Activated CD4-positive, alpha-beta T cell treated with anti-CD3 and anti-CD28 coated beads for 48 hours (primary cell): ENCODE measurements around the gene PIK3C2A.

Experiments used
- DNase-seq: peaks from one replicate; pipeline ENCODE4 v3.0.0-alpha.2; 2020

PIK3C2A gene

DNA sequence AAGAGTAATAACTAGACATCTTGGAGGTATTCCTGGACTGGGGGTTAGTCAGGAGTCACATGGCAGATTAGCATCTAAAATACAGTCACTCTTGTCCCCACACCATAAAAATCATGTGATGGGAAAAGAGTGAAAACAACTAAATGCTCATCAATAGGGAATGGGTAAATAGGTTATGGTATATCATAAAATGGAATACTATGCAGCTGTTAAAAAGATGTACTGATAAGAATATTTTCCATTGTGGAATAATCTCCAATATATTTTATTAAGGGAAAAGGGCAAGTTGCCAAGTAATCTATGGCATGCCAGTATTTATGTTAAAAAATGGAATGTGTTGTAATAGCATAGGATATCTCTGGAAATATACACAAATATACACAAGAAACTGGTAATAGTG, 6.6 kb upstream of the PIK3C2A start:
- DNase-seq = no peak

DNA sequence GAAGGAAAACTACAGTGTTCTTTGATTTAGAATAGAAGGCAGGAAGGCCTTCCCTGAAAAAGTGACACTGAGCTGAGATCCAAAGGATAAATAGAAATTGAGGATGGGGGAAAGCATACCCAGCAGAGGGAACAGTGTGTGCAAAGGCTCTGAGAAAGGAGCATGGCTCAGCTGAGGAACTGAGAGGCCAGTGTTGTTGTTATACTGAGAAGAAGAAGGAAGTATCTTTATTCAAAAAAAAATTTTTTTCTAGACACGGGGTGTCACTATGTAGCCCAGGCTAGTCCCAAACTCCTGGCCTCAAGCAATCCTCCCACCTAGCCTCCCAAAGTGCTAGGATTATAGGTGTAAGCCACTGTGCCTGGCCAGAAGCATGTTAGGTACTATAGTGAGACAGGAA, 3.5 kb upstream of the PIK3C2A start:
- no peak for DNase-seq

DNA sequence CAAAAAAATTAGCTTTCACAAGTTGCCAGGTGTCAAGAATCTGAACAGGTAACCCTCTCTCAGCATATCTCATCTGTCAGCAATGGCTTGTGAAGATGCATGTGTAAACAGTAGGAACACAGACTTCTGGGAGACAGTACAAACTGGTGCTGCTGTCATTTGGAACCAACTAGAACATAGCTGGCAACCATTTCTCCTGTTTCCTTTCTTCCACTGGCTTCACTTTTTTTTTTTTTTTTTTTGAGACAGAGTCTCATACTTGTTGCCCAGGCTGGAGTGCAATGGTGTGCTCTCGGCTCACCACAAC, 2.1 kb upstream of the PIK3C2A start:
- no peak for DNase-seq

DNA sequence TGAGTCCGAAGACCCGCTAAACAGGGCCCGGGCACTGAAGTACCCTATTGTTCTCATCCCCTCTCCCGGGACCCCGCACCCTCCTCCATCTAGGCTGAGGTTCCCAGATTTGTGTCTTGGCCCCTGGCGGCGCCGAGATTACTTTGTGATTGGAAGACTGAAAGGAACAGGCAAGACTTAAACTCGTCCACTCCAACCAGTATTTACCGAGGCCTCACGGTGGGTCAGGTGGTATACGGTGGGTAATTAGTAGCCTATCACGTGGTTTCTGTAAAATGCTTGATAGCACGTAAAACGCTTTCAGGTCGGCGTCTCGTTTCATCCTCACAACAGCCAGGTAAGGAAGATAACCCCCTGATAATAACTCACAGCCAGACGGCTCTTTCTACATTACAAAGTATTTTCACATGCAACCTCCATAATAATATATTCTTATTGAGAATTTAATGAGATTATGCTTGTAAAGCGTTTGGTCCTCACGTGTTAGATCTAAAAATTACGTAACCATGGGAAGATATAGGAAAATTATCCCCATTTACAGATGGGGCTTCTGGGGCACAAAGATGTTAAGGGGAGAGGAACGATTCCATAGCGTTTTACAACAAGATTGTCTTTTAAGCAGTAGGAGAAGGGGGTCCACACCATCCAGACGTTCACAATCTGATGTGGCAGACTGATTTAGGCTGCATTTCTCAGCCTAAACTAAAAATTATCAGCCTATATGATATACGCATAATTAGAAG, 642 bp upstream of the PIK3C2A start:
- DNase-seq = peak; percentile 60

DNA sequence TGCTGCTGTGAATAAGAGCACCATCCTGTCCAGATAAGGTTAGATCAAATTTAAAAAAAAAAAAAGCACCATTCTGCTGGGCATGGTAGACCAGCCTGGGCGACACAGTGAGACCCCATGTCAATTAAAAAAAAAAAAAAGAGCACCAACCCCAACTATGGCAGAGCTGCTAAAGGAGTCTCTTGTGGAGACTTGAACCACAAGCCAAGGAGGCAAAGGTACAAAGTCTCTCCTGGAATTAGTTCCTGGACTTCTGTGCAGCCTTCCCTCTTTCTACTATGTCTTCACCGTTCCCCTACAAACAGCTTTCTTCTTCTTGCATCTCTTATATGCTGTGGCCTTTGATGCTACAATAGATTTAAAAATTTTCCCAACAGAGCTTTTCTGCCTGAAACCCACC, 1.3 kb downstream of the PIK3C2A start:
- no peak for DNase-seq

DNA sequence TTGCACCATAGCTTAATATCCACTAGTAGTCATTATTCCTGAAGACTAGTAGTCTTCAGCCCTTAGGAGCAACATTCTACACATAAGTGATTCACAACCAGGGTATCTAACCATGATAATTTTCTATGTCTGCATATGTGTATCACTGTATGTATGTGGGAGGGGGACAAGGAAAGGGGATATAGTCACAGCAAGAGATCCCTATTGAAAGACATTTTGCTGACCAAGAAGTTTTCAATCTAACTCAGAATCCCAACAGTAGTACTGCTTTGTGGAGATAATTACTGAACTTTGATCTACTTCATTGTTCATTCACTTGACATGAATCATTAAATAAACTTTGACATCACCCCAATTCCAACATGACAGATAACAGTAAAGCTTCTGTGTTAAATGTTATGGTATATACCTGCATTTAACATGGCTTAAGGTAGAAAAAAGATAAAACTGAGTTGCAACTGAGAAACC, 10.3 kb downstream of the PIK3C2A start:
- DNase-seq = no peak

DNA sequence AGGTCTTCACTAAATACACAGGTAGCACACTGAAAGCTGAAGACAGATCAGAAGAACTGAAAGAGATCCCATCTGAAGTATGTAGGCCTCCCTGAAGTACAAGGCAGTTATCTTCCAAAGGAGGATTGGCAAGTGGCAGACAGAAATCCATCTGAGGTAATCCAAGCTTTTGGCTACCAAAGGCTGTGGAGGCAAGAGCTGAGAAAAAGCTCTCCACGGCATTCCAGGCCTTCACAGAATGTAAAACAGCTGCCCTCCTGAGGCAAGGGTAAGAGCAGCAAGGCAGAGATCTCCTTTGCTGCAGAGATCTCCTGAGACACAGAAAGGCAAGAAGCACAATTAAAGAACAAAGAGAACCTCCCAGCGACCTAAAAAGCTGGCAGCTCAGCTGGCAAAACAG, 19.1 kb downstream of the PIK3C2A start:
- DNase-seq = no peak

DNA sequence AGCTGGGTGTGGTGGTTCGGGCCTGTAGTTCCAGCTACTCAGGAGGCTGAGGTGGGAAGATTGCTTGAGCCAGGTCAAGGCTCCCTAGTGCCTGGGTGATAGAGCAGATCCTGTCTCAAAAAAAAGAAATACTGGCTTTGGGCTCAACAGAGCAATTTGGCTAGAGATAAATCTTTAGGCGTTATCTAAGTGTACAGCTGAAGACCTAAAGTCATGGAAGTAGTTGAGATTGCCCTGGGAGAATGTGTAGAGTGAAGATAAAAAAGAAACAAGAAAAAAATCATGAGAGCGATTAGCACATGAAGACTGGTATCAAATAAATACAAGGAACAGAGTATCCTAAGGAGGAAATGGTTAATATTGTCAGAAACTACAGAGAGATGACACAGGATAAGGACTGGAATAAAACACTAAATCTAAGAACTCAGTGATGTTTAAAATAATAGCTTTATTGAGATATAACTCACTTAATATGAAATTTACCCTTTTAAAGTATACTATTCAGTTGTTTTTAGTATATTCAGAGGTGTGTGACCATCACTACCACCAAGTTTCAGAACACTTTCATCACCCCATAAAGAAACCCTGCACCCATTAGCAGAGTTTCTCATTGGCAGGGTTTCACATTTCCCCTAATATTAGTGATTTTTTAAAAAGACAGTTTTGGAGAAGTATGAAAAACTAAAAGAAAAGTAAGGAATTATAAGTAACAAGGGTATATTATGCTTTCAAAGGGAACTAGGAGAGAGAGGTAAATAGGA, 20.7 kb downstream of the PIK3C2A start:
- DNase-seq = no peak

DNA sequence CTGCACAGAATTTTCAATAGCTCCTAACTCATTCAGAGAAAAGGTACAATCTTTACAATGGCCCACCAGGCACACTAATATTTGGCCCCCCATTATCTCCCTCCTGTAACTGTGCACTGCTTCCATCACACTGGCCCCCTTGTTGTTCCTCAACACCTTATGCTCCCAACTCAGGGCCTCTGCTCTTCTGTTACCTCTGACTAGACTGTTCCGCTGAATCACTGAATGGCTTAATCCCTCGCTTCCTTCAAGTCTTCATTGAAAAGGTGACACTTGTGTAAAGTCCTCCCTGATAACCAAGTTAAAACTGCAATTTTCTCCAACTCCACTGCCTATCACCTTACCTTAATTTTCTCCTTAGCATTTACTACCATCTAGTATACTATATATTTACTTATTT, 21.8 kb downstream of the PIK3C2A start:
- DNase-seq = no peak

DNA sequence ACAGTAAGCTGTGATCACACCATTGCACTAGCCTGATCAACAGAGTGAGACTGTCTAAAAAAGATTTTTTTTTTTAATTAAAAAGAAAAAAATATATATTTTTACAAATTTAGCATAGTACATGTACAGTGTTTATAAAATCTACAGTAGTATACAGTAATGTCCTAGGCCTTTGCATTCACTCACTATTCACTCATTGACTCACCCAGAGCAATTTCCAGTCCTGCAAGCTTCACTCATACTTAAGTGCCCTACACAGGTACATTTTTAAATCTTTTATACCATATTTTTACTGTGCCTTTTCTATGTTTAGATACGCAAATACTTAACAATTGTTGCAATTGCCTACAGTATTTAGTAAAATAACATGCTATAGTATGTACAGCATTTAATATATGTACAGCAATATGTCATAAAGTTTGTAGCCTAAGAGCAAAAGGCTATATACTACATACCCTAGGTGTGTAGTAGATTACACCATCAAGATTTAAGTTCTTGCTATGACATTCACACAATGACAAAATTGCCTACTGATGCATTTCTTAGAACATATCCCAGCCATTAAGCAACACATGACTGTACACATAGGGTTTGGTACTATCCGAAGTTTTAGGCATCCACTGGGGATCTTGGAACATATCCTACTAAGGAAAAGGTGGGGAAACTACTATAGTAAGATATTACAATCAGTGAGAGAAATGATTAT, 22.8 kb downstream of the PIK3C2A start:
- no peak for DNase-seq

DNA sequence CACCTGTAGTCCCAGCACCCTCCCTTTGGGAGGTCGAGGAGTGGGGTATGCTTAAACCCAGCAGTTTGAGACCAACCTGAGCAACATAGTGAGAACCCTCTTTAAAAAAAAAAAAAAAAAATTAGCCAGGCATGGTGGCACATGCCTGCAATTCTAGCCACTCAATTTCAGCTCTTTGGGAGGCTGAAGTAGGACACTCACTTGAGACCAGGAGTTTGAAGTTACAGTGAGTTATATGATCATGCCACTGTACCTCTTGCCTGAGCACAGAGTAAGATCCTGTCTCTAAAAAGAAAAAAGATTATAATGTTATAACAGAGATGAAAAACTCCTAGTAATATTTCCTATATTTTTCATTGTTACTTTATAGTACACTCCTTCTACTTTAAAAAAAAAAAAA, 23.9 kb downstream of the PIK3C2A start:
- DNase-seq = no peak

DNA sequence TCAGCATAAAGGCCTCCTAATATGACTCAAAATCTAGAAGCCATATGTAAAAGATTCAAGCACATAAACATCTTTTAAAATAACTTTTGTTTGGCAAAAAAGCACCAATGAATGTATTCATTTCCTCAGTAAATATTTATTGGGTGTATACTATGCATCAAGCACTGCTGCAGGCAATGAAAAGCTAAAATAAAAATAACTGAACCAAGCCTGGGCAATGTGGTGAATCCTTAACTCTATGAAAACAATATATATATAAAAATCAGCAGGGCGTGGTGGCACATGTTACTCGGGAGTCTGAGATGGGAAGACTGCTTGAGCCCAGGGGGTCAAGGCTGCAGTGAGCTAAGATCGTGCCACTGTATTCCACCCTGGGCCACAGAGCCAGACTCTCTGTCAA, 27.8 kb downstream of the PIK3C2A start:
- no peak for DNase-seq

DNA sequence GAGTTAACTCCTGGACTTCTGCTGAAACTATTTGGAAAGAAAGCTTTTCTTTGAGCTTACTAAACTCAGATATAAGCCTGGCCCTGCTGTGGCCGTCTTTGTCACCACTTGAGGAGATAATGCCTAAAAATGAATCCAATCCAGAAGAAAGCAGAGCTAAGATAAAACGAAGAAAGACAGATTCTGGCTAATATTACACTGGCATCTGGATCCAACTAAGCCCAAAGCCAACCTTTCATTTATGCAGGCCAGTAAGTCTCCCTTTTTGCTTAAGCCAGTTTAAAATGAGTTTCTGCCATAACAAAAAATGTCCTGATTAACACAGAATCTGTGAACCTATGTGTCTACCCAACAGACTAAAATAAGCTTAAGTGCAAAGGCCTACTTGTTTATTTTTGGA, 34.5 kb downstream of the PIK3C2A start:
- DNase-seq = no peak

DNA sequence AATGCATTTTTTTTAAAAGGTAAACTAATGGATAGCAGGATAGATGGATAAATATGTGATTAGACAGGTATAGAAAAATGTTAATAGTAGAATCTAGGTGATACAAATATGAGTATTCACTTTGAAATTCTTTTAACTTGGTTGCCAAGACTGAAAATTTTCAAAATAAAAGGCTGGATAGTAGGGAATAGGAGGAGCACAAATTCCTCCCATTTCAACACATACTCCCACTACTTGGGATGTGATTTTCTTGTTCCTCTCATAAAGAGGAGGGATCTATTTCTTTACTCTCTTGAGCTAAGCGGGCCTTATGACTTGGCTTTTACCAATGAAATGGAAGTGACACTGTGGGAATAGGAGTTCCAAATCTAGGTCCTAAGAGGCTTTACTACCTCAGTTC, 35.9 kb downstream of the PIK3C2A start:
- no peak for DNase-seq

DNA sequence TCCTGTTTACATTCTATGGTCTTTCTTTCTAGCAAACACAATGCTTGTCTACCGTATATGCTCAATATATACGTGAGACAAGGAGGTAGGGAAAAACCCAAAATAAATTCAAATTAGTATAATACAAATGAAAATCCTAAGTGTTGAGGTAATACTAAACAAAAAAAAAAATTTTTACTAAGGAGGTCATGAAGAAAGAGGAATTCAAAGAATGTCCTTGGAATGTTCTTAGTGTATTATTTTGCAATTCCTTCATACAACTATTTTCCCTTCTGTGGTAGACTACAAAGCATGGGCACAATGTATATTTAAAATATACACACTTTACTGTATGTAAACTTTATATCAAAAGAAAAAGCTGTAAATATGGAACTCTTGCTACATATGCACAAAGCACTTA, 36.4 kb downstream of the PIK3C2A start:
- DNase-seq = no peak

DNA sequence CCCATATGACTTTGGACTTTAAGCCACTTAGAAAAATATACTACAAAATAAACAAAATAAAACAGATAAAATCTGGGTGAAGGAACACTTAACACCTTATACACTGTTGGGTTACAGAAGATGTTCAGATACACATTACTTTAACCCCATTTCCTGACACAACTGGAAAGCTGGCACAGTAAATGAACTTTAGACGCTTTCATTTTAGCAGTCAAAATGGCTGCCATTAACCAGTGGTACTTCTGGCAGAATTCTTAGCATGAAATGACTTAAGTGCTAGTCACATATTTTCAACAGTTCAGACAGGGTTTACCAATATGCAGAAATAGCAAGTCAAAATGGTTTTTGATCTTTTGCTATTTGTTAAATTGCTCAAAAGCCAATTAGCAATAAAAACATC, 37.9 kb downstream of the PIK3C2A start:
- DNase-seq = no peak

DNA sequence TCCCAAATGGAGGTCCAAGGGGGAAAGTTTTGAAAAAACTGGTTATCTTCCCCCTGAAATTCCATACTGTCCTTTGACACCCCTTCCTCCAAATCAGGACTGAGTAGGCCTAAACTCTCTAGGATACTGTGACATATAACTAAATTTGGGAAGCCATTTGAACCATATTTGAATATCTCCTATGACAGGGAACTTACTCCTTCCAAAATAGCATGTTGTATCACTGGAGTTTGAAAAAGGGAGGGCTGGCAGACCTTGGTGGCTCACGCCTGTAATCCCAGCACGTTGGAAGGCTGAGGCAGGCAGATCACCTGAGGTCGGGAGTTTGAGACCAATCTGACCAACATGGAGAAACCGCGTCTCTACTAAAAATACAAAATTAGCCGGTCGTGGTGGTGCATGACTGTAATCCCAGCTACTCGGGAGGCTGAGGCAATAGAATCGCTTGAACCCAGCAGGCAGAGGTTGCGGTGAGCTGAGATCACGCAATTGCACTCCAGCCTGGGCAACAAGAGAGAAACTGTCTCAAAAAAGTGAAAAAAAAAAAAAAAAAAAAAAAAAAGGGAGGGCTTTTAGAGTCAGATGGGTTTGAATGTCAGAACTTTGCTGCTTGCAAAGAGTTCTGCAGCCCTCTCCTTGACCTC, 42.4 kb downstream of the PIK3C2A start:
- no peak for DNase-seq

DNA sequence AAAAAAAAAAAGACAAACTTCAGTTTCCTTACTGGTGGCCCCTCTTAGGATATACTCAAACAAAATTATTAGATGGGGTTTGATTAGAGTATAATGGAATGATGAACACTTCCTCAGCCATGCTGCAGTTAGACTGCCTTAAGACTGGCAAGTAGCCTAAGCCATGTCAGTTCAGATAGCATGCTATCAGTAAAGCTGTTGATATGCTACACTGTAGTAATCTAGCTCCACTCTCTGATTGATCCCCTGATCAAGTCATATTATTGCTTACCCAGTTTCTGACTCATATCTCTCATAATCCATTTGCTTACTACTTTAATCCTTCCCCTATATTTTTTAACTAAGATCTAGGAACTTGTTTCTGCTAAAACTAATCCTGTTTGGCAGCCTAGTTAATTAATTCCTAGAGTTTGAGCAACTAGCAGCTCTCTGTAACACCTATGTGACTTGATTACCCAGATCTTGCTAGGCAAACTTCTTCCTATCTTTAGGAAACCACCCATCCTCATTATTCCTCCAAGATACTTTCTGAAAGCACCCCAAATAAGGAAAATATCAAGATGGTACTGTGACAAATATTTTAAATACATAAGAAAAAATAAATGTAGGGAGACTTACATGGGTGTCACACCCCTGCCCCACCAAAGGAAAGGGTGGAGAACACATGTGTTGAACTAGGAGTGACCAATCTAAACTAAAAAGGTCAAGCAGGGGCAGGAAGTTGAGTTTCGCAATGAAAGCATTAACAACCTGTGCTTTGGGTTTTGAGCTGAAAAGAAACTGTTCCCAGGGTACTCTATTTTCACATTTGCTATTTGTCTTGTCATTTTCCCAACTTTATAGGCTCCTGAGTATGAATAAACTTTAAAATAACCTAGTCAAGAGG, 43.2 kb downstream of the PIK3C2A start:
- DNase-seq = no peak

DNA sequence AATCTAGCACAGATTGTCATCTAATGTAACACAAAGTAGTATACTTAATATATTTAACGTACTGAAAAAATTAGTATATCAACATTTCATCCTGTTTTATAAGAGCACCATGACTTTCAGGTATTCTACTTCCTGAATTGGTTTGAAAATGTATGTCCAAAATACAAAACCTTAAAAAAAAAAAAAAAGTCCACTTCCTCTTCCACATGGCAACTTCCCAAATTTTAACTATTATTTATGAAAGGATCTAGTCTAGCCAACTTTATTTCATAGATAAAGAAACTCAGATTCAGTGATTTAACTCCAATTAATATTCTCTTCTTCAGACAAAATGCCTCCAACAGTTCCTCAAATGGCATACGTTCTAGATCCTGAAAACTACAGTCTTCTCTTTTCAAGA, 44.0 kb downstream of the PIK3C2A start:
- no peak for DNase-seq

DNA sequence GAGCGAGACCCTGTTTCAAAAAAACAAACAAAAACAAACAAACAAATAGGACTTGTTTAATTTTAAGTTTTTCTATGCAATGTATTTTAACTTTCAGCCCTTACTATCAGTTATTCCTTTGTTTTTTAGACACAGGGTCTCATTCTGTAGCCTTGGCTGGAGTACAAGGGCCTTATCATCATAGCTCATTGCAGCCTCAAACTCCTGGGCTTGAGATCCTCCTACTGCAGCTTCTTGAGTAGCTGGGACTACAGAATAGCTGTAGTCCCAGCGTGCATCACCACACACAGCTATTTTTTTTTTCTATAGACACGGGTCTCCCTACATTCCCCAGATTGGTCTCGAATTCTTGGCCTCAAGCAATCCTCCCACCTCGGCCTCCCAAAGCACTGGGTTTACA, 44.5 kb downstream of the PIK3C2A start:
- no peak for DNase-seq

DNA sequence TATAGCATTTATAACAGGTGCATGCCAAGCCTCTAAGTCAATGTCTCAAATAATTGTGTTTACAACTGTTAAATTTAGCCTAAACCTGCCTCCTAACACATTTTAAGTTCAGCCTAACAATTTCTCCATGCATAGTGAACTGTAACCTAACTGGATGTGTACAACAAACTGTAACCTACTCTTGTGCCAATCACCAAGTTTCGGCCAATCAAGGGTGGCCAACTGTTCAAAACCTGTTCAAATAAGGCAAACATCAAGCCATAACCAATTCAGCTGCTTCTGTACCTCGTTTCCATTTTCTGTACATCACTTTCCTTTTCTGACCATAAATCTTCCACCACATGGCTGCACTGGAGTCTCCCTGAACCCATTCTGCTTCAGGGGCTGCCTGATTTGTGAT, 45.4 kb downstream of the PIK3C2A start:
- DNase-seq = no peak

DNA sequence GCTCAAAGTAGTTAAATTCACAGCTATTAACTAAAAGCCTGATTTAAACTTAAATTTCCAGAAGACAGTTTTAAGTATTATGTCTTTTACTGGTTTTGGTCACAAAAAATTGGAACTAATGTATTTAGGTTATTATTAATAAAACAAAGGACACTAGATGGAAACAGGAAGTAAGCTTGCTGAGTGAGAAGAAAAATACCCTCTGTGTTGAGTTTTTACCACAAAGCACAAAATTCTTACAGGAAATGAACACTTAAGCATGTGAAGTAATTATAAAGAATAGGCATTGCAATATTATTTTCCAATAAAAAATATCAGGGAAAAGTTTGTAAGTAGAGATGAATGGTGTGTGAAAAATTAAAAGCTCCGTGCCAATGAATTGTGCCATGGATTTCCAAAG, 46.3 kb downstream of the PIK3C2A start:
- no peak for DNase-seq

DNA sequence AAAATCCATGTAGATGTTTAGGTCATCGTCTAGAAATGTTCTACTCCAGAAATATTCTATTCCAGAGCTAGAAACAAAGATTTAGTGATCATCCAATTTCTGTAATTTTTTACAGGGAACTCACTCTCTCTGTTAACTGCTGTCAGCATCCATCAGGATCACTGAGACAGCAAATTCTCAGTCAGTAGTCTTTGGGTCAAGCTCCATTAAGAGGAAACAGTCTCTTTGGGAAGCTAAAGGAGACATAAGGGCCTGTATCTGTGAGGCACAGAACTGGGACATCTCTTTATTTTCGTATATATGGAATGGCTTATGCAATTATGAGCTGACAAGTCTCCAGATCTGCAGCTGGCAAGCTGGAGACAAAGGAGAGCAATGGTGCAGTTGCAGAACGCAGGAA, 48.3 kb downstream of the PIK3C2A start:
- no peak for DNase-seq
